ENCODE results near the gene CCDC91. TPM values are rescaled to one million over a fixed set of nuclear protein-coding genes. Genes with fewer than 3 reads are reported as not detected.
"Not testable (repeated sequence)": the region's sequence is repeated elsewhere in the genome, so short reads cannot be mapped to it uniquely, and the experiment has no call there.

Gene CCDC91
- total RNA-seq, 1 experiment from 2014 or later, result 18.6 TPM

DNA sequence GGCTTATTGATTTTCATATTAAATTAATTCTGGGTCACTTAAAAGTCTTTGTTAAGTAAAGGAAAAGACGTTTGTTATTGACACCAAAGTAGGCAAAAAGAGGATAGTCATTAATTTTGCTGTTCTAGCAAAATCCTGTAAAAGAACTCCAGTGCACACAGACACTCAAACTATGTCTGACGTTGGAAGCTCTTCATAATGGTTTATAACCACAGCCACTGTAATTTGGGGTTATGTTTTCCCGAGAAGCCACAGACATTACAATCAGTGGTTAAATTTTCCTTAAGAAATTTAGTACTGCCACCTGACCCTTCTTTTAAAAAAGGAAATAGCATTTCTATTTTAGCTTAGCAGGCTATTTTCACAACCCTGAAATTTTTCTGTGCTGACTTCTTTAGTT, 267.5 kb downstream of the CCDC91 start:
- no peak for DNase-seq (ENCODE audit: low spot score)

DNA sequence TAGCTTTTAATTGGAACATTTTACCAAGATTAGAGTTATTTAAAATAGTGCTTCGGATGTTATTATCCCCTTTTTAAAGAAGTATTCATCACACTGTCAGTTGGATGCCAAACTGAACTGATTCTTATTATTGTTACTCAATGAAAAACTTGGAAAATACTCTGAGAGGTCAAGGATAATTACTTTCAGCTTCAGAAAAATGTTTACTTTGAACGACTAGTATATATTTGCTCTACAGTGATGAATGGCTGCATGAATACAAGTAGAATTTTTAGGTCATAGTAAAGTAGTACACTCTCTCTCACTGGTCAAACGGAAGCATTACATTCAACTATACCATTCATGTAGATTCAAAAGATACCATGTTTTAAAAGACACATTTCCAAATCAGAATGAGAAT, 269.2 kb downstream of the CCDC91 start:
- no peak for DNase-seq (ENCODE audit: low spot score)

DNA sequence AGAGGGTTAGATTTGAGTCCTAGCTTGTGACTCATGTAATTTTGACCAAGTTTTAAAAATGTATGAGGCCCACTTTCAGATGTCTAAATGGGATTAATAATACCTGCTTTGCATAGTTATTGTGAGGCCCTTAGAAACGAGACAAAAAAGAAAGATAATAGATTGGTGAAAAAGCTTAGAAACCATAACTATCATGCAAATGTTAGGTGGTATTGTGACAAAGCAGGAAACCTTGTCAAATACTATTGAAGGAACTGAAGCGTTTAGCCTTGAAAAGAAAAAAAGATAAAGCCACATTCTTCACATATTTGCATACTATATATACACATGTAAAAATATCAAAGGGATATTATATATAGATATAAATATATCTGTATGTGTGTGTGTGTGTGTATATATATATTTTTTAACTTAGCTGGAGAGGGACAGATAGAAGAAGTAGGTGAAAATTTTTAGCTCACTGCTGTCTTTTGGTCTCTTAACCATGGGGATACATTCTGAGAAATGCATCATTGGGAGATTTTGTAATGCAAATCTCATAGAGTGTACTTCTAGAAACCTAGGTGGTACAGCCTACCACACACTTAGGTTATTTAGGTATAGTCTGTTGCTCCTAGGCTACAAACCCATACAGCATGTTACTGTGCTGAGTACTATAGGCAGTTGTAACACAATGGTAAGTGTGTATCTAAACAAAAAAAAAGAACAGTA, 270.3 kb downstream of the CCDC91 start:
- DNase-seq (ENCODE audit: low spot score), result no peak

DNA sequence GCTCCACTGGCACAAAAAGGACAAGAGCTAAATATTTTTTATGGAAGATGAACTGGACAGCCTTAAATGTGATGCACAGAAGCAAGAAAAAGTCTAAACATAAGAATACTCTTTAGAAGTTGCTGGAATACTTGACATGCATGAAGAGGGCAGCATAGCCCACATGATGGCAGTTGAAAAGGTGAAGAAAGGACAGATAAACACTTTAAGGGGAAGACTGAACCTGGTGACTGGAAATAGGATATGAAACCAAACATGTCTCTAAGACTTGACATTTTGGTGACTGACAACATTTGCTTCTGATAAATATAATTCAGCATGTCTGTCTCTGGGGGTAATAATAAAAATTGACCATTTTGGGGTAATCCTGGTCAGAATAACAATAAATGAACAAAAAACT, 273.1 kb downstream of the CCDC91 start:
- DNase-seq (ENCODE audit: low spot score), result no peak

DNA sequence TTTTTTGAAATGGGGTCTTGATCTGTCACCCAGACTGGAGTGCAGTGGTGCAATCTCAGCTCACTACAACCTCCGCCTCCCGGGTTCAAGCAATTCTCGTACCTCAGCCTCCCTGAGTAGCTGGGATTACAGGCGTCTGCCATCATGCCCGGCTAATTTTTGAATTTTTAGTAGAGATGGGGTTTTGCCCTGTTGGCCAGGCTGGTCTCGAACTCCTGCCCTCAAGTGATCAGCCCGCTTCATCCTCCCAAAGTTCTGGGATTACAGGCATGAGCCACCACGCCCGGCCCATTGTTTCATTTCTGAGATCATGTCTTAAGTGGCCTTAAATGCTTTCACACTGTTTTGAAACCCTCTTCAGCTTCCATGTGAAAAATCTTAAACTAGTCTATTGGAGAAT, 281.5 kb downstream of the CCDC91 start:
- DNase-seq (ENCODE audit: low spot score), result not testable (repeated sequence)

DNA sequence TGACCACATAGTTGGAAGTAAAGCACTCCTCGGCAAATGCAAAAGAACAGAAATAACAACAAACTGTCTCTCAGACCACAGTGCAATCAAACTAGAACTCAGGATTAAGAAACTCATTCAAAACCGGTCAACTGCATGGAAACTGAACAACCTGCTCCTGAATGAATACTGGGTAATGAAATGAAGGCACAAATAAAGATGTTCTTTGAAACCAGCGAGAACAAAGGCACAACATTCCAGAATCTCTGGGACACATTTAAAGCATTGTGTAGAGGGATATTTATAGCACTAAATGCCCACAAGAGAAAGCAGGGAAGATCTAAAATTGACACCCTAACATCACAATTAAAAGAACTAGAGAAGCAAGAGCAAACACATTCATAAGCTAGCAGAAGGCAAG, 285.9 kb downstream of the CCDC91 start:
- not testable (repeated sequence) for DNase-seq (ENCODE audit: low spot score)

DNA sequence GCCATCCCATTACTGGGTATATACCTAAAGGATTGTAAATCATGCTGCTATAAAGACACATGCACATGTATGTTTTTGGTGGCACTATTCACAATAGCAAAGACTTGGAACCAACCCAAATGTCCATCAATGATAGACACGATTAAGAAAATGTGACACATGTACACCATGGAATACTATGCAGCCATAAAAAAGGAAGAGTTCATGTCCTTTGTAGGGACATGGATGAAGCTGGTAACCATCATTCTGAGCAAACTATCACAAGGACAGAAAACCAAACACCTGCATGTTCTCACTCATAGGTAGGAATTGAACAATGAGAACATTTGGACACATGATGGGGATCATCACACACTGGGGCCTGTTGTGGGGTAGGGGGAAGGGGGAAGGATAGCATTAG, 288.8 kb downstream of the CCDC91 start:
- not testable (repeated sequence) for DNase-seq (ENCODE audit: low spot score)

DNA sequence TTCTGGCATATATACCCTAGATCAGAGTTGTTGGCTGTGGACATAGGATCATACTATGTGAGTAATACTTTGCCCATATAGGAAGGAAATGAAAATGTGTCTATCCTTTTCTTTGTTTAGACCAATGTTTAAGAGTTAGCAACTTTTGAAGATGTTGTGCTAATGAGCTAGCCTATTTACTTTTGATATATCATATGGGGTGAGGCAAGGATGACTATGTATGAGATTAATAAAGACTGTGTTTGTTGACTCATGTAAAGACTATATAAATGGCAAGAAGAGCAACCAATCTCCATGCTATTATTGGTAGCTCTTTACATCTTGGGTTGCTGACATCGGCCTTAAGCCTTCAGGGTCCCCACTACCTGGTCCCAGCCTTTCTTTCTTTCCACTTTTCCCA, 289.4 kb downstream of the CCDC91 start:
- DNase-seq (ENCODE audit: low spot score), result no peak

DNA sequence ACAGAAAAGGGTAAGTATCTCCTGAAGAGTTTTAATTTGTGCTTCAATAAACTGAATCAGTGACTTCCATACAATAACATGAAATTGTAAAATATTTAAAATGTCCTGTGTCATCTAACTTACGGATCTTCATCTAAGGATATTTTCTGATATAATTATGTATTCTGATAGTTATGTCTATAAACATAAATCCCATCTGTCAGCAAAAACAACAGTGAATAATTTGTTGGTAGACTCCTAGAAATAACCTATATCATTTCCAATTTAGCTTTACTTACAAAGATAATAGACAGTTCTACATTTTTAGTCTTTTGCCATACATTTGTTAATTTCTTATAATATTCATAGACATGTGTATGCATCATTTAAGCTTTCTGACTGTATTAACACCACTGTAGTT, 293.9 kb downstream of the CCDC91 start:
- DNase-seq (ENCODE audit: low spot score), result no peak

DNA sequence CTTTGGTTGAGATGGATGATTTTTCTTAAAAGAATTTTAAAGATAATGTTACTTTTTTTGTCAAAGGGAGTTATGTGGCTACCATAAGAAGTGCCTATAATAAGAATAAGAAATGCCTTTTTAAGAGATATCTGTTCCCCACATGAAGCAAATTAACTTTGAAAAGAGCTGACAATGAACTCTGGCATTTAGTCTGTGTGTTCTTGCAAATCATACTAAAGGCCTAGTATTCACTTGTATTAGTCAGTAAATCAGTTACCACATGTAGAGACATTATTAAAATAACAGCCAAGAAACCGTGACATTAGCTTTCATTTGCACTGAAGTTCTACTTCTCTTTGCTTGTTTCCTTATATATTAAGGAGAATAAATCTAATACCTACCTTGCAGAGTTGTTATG, 296.3 kb downstream of the CCDC91 start:
- DNase-seq (ENCODE audit: low spot score), result no peak

DNA sequence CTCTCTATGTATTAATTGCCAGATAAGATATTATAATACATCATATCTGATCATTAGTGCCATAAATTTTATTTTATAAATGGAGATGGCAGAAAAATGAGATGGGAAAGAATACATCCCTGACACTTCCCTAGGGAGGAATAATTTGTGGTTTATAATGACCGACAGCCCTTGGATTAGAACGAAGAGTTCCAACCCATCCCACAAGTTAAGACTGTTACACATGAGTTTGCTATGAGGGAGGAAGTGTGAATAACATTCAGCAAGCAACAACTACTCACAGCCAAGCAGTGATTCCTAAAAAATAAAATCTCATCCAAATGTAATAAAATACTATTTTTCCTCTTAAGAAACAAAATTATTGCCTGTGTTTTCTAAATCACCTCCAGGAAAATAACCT, 299.0 kb downstream of the CCDC91 start:
- DNase-seq (ENCODE audit: low spot score), result no peak

DNA sequence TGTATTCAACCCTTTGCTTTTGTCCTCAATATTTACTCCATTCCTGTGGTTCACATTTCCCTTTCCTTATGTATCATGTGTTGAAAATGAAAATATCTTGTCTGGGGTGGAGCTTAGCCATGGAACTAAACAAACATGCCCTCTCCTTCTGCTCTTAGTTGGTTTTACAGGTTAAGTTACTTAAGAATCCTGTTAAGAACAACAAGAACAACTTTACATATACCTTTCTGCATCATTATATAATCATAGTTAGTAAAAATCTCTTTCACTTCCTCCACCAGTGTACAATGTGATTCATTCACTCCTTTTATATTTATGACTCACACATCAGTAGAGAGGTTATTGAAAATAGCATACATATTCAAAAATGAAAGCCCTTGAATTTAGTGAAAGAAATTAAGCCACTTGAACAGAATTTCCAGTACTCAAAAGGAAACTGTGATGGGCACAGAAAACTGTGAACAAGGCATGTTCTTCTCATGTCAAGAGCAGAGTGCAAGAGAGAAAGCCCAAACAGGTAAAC, 307.7 kb downstream of the CCDC91 start:
- no peak for DNase-seq (ENCODE audit: low spot score)

DNA sequence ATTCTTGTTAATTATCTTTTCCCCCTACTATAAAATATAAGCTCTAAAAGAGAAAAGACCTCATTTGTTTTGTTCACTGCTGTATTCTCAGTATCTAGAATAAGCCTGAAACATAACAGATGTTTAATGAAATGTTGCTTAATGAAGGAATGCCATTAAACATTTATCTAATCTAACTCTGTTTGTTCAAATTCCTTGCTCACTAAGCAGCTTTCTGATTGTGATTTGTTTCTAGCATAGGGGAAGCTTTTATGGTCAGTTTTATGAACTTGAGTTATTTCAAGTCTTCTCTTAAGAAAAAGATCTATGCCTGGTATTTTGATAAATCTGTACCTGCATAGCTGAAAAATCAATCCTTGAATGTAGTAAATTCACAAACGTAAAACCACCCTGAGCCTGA, 308.6 kb downstream of the CCDC91 start:
- DNase-seq (ENCODE audit: low spot score), result no peak

DNA sequence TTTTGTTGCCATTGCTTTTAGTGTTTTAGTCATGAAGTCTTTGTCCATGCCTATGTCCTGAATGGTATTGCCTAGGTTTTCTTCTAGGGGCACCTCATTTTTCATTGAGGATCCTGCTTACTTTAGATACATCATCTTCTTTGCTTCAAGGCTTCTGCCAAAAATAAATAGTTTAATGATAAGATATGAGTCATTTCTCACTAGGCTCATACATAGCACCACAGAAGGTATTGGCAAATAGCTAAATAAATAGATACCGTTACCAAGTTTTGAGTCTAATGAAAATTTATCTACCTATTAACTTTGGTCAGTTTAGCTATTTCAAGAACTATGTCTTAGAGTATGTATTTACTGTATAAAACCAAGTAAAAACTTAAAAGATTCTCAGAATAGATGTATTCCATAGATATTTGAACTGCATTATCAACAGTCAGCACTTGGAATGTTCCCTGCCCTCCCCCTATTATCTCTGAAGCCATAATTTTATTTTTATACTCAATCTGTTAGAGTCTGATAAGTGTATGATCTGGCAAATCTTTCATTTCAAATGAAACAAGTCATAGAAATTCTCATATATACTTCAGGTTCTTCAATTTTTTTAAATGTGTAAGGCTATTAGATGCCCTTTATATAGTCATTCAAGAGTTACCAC, 310.2 kb downstream of the CCDC91 start:
- no peak for DNase-seq (ENCODE audit: low spot score)

DNA sequence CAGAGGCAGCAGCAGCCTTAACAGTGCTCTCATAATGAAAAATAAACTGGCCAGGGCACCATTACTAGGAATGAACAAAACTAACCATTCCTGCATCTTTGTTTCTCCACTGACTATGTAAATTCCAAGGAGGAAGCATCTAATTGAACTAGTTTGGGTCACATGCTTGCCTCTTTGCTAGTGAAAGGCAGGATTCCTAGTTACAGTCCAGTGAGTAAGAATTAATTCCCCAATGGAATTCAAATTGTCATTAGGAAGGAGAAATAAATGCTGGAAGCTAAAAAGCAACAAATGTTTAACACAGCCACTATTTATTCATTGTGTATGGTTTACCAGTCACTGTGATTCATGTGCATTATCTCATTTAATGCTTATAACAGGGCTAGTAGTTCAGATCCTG, 316.0 kb downstream of the CCDC91 start:
- DNase-seq (ENCODE audit: low spot score), result no peak

DNA sequence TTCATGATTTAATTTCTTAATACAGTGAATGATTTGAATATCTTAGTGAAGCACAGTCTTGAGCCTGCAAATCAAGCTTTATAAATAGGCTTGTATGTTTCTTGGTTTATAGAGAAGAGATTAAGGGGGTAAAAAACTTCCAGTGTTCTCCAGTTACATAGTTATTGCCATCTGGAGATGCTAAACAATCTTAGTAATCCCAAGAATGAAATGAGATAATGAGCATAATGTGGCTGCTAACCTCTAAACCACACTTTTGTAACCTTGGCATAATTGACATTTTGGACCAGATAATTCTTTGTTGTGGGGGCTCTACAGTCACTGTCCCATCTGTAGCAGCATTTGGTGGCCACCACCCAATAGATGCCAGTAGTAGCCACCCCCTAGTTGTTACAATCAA, 316.8 kb downstream of the CCDC91 start:
- no peak for DNase-seq (ENCODE audit: low spot score)

DNA sequence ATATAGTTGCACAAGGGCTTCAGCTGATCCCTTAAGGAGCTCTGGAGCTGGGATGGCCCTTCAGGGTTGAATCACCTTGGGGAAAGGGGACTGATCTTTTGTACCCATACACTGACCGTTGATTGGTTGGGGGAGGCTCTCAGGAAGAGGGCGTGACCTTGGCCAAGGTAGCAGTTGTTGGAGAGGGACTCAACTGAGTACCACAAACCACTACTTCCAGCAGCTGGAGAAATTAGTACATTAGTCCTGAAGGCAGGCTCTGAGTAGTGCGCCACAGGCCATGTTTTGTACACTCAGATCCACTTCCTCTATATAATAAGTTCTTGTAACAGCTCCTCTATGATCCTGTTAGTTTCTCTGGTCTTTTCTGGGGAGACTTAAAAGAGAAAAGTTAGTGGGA, 317.6 kb downstream of the CCDC91 start:
- DNase-seq (ENCODE audit: low spot score), result no peak

DNA sequence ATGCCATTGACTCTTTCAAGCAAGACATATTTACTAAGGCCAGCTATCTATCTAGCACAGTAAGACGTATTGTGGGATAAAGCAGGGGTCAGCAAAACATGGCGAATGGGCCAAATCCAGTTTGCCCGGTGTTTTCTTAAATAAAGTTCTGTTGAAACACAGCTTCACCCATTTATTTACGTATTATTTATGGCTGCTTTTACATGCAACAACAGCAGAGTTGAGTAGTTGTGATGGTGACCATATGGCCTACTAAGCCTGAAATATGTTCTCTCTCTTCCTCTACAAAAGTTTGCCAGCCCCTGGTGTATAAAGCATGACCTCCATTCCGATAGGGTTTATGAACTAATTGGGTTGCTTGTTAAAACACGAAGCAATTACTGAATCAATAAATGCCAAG, 322.1 kb downstream of the CCDC91 start:
- DNase-seq (ENCODE audit: low spot score), result no peak

DNA sequence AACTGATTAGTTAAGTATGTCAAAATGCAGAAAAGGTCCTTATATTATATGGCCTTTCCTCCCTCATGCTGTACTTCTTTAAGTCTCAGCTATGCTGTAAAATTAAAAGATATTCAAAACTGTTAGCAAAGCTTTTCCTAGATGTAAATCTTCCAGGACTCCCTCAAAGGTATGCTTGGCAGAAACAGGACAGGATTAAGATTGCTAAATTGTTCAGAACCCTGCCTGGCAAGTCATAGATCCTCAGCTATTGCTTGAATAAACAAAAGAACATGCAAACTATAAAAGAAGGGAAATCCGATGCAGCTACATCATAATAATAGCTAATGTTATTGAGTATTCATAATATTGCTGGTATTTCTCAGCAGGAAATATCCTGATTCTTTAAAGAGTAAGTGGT, 322.6 kb downstream of the CCDC91 start:
- no peak for DNase-seq (ENCODE audit: low spot score)

DNA sequence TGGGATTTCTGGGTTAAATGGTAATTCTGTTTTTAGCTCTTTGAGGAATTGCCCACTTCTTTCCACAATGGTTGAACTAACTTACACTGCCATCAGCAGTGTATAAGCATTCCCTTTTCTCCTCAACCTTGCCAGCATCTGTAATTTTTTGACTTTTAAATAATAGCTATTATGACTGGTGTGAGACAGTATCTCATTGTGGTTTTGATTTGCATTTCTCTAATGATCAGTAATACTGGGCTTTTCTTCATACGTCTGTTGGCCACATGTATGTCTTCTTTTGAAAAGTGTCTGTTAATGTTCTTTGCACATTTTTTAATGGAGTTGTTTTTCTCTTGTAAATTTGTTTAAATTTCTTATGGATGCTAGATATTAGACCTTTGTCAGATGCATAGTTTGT, 323.7 kb downstream of the CCDC91 start:
- no peak for DNase-seq (ENCODE audit: low spot score)

DNA sequence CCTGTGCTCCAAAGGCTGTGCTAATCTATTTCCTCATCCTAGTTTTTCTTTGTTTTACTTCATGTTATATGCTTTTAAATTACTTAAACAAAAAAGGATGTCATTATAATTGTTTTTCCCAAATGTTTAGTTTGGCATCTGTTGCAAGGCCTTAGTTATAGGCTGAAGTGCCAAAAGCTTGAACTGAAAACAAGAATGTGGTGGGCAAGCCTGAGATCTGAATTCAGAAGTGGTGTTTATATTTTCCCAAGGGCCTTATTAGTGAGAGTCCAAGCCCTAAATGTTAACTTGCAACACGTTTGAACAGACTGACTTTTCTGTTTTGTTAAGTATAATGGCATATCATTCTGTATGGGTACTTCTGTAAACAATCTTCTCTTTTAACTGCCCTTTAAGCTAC, 326.8 kb downstream of the CCDC91 start:
- DNase-seq (ENCODE audit: low spot score), result no peak

DNA sequence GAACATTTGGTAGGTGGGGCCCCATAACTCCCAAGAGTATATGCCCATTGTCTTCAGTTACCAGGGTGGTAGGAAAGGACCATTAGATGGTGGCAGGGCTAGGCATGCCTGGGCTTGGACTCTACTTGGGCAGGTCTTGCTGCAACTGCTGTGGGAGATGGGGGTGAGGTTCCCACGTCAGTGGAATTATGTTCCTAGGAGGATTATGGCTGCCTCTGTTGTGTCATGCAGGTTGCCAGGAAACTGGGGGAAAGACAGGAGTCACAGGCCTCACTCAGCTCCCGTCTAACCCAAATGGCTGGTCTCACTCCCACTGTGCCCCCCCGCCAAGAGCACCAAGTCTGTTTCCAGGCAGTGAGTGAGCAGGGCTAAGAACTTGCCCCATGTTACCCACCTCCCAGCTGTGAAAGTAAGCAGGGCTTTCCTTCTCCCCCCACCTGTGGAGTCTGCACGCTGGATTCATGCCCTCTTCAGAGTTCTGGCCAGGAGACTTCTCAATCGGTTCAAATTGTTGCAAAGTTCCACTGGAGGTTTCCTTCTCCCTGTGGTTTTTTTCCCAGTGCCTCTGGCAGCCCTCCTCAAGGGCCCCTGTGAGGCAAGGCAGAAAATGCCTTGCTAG, 337.5 kb downstream of the CCDC91 start:
- no peak for DNase-seq (ENCODE audit: low spot score)

DNA sequence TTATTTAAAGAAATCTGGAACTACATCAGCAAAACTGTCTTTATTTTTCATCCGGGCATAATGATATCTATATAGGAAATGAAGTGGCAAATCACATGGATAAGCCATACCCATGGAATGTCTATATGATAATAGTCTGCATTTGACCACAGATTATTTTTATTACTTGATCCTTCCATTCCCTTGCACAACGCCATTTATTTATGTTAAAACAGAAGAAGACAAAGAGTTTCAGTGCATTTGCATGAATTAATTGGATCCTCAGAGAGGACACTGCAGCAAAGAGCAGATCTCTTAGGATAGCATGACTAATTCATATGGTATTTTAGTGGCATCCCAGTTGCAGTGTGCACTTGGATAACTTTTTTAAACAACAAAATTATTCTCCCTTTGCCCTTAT, 345.0 kb downstream of the CCDC91 start:
- DNase-seq (ENCODE audit: low spot score), result peak; percentile 52
